AG09319 (cell line): ENCODE measurements around the gene ADK.

ENCODE experiments used
- DNase-seq: peaks from one replicate; pipeline ENCODE4 v3.0.0-alpha.2; 2010; ENCODE audit warnings: low read depth; ENCODE audit errors: extremely low read depth
- TF ChIP-seq, protein P1 (sequence below): IDR thresholded peaks from 2 replicates; pipeline ENCODE4 v1.5.1; 2011; ENCODE audit warnings: low read depth, mild to moderate bottlenecking, inconsistent platforms, low read length, moderate library complexity

ADK gene

DNA sequence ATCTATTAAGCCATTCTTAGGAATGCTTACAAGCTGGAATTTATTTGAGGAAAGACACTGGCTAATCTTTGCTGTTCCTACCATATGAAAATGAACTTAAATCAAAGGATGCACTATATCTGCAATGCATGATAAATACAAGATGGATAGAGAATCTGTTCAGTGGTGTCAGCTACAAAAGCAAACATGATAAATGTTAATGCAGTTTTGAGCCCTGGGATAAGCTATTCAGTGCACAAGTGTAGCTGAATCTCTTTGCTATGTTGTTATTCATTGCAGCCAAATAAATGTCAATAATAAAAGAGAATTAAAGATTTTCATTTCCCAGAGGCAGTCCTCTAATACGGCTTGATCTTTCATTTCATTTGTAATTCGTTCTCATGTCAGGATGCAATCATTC, 451.6 kb downstream of the ADK start:
- TF ChIP-seq, protein P1, sequence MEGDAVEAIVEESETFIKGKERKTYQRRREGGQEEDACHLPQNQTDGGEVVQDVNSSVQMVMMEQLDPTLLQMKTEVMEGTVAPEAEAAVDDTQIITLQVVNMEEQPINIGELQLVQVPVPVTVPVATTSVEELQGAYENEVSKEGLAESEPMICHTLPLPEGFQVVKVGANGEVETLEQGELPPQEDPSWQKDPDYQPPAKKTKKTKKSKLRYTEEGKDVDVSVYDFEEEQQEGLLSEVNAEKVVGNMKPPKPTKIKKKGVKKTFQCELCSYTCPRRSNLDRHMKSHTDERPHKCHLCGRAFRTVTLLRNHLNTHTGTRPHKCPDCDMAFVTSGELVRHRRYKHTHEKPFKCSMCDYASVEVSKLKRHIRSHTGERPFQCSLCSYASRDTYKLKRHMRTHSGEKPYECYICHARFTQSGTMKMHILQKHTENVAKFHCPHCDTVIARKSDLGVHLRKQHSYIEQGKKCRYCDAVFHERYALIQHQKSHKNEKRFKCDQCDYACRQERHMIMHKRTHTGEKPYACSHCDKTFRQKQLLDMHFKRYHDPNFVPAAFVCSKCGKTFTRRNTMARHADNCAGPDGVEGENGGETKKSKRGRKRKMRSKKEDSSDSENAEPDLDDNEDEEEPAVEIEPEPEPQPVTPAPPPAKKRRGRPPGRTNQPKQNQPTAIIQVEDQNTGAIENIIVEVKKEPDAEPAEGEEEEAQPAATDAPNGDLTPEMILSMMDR = no peak
- DNase-seq = no peak

DNA sequence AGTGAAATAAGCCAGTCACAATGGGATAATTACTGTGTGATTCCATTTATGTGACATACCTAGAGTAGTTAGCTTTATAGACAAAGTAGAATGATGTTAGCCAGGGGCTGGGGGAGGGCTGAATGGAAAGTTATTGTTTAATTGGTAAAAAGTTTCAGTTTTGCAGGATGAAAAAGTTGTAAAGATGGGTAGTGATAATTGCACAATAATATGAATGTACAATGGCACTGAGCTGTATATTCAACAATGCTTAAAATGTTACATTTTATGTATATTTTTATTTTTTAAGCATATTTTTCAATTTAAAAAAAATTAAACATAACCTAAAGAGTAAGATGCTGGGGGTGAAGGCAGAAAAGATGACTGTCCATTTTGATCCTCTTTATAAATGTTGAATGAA, 459.3 kb downstream of the ADK start:
- TF ChIP-seq, protein P1 = no peak
- no peak for DNase-seq

DNA sequence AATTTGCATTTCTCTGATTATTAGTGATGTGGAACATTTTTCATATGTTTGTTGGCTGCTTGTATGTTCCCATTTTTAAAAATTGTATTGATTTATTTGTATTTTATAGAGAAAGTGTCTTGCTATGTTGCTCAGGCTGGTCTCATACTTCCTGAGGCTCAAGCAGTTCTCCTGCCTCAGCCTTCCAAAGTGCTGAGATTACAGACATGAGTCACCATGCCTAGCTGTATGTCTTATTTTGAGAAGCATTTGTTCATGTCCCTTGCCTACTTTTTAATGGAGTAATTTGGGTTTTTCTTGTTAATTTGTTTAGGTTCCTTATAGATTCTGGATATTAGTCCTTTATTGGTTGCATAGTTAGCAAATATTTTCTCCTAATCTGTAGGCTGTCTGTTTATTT, 461.2 kb downstream of the ADK start:
- DNase-seq = no peak
- TF ChIP-seq, protein P1 = no peak

DNA sequence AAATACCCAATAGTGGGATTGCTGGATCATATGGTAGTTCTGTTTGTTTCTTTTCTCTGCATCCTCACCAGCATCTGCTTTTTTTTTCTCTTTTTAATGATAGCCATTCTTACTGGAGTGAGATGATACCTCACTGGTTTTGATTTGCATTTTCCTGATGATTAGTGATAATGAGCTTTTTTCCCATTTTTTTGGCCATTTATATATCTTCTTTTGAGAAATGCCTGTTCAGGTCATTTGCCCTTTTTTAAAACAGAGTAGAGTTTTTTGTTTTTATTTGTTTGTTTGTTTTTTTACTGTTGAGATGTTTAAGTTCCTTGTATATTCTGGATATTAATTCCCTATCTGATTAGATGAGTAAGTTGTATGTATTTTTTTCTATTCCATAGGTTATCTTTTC, 469.6 kb downstream of the ADK start:
- TF ChIP-seq, protein P1 = no peak
- no peak for DNase-seq

DNA sequence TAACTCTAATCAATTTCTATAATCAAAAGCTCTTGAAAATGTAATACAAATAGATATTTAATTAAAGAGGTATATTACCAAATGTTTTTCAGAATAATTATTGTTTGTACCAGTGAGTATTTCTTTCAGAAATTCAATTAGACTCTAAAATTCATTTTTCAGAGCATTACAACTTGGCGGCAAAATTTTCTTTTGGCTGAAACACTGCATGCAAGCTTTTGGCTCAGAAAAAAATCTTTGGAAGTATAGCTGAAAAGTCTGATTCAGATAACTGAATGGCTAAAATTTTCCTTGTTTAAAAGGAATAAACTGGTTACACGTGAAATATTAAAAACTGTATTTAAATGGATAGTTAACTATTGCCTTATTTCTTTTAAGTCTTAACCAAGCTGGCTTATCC, 472.8 kb downstream of the ADK start:
- TF ChIP-seq, protein P1 = no peak
- DNase-seq = no peak

DNA sequence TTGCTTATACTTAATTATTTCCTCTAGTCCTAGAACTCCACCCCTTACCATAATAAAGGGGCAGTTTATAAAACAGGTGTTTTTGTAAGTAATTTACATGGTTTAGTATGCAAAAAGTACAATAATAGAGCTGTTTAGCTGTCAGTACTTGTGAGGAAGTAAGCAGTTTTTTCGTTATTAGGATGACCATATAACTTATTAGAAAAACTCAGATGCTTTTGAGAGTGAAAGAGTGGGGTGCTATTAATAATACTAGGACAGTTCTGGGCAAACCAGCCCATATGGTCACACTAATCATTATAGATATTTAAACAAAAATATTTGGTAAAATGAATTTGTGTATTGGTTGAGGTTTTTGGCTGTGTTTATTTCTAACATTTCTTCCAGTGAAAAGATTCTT, 473.5 kb downstream of the ADK start:
- no peak for DNase-seq
- TF ChIP-seq, protein P1 = no peak

DNA sequence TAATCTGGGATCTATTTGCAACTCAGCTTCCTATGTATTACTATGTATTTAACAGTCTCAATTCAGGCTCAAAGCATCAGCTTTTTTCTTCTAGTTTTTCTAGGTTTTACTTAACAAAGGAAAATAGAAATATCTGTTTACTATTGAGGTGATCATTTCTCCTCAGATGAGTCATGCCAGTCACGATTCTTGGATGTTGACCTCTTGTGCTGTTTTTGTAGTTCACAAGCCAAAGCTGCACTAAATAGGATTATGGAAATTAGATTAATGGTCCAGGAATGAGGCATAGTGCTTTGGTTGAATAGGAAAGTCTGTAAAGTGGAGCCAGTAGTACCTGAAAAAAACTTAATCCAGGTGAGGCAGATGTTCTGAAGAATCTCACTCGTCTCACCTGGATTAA, 477.1 kb downstream of the ADK start:
- TF ChIP-seq, protein P1 = no peak
- DNase-seq = no peak
